GM18870 (cell line): Measurements from ENCODE around the gene ATP8A2.
"Not testable (repeated sequence)": the region's sequence is repeated elsewhere in the genome, so short reads cannot be mapped to it uniquely, and the experiment has no call there.

Experiments
- ATAC-seq: cut with Tn5 transposase; IDR thresholded peaks from one replicate; pipeline ENCODE4 v1.9.1; 2021; ENCODE audit warnings: moderate library complexity; ENCODE audit not compliant: unreplicated experiment

ATP8A2 gene

GRCh38 chr13:25457566-25457965 is 85.8 kb downstream of the ATP8A2 start:
- no peak for ATAC-seq

DNA sequence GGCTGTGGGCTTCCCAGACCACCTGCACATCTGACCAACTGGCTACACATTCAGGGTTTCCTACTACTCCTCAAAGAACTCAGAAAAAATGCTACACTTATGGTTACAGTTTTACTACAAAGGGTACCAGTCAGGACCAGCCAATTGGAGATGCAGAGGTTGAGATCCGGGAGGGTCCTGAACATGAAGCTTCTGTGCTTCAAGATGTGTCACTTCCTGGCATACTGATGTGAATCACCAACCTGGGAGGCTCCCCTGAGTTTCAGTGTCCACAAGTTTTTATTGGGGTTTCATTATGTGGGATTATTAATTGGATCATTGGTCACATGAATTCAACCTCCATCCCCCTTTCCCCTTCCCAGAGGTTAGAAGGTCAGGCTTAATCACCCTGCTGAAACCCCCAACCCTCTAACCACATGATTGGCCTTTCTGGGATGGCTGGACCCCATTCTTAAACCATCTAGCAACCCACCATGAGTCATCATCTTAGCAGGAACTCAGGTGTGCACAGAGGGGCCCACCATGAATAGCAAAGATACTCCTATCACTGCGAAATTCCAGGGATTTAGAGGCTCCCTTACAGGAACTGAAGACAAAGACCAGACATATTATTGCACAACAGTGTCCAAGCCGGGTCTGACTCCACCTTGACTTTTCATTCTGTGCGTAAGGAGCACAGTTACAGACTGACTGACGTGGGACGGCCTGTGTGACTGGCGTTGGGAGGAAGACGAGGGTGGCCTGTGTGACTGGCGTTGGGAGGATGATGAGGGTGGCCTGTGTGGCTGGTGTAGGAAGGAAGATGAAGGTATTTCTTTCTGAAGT is 90.7 kb downstream of the ATP8A2 start:
- no peak for ATAC-seq

DNA sequence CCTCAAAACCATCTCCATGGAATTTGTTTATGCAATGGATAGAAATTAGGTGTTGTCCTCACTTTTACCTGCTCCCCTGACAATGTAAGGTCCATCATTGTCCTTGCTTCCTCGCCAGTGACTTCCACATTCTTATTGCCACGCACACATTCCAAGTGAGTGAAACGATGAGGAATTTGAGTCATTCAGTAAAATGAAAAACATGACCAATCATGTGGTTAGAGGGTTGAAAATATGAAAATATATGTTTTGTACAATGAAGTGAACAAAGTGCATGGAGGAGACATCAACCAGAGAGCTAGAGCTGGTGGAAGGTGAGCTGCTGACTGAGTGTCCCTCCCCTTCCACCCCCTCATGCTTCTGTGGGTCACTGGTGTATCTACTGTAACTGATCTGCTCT is 91.7 kb downstream of the ATP8A2 start:
- ATAC-seq, result no peak

GRCh38 chr13:25466880-25467279 is 95.1 kb downstream of the ATP8A2 start:
- no peak for ATAC-seq

DNA sequence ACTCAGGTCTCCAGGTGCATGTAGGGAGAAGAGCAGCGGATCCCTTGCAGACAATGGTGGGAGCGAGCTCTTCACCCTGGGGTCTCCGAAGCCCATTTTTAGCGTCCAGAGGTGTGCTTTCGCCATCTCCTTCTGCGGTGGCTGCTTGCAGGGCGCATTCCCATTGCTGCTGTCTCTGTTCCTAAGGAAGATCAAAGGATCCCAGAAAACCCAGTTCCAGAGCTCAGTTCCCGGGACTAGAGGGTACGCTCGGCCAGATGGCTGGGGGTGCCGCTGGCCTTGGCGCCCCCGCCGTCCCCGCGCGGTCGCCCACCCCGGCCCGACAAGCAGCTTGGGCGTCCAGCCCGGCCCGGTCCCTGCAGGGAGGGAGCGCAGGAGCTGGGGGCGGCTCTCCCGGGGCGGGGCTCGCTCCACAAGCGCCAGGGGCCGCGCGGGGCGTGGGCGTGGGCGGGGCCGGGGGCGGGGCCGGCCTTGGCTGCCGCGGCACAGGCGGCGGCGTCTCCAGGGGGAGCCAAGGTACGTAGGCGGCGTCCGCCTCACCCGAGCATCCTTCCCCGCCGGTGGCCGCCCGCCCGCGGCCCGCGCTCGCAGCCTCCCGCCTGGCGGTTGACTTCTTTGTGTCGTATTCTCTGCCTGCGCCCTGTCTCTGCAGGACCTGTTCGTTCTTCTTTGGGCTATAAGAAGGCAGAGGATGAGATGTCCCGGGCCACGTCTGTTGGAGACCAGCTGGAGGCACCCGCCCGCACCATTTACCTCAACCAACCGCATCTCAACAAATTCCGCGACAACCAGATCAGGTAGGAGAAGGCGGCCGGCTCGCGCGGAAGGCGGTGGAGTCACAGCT is 96.8 kb downstream of the ATP8A2 start:
- ATAC-seq, result no peak

DNA sequence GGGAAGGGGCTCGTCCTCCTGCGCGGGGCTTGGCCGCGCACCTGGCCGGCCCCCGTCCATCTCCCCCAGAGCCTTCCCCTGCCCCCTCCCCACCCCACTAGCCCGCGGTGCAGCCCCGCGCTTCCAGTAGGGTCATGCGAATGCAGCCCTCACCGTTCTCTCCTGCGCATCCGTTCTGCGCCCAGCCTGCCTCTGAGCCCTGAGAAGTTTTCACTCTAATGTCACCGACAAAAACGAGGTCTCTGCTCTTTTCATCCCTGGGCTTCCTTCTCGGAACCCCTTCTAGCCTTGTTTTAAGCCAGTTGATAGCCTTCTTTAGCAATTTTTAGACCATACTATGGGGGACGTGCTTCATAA is 97.4 kb downstream of the ATP8A2 start:
- no peak for ATAC-seq

- ATAC-seq, result no peak
Observed at GRCh38 chr13:25473864-25474263, 102.1 kb downstream of the ATP8A2 start.

DNA sequence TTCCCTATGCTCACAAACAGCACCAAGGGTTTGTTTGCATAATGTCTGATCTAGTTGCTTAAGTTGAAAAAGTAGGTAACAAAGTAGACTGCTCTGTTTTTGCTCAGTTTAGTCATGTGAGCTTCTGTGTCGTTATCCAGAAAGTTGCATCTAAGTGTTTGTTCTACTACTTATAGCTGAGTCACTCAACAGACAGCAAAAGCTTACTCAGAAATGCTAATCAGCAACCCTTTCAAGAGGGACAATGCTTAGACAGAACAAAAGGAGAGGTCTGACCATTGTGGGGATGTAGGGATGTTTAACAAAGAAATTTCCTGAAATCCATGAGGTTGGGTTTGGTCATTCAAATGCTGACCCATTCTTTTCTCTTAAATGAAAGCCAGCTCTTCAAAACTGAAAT is 106.4 kb downstream of the ATP8A2 start:
- no peak for ATAC-seq

GRCh38 chr13:25489238-25489637 is 117.5 kb downstream of the ATP8A2 start:
- no peak for ATAC-seq

GRCh38 chr13:25490236-25490635 is 118.5 kb downstream of the ATP8A2 start:
- no peak for ATAC-seq

DNA sequence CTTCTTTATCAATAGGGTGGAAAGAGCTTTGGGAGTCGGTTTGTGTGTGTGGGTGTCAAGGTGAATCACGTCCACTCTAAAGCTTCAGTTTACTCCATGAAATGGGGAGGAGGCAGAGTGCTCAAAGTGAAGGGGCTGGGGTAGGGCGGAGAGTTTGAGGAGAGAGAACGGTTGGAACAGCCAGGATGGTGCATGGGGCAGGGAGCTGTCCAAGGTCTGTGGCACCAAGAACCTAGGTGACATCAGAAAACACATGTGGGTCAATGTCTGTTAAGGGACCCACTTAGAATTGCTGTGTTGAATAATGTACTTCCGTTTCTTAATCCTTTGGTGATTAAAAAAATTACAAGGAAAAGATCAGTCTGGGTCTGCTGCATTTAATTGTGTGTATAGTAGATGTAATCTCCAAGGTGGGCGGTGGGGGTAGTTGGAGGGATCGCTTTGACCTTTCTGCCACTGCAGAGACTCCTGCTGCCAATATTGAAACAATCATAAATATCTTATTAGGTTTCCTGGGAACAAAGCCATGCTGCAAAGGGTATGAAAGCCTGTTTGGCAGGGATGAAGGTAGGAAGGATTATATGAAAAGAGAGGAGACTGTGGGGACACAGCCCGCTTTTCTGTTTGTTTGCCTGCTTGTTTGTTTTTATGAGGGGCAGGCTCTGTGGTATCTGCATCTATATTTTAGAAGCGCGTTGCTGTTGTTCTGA is 122.3 kb downstream of the ATP8A2 start:
- ATAC-seq, result no peak

- no peak for ATAC-seq
Observed at GRCh38 chr13:25494698-25495411, 123.1 kb downstream of the ATP8A2 start.

DNA sequence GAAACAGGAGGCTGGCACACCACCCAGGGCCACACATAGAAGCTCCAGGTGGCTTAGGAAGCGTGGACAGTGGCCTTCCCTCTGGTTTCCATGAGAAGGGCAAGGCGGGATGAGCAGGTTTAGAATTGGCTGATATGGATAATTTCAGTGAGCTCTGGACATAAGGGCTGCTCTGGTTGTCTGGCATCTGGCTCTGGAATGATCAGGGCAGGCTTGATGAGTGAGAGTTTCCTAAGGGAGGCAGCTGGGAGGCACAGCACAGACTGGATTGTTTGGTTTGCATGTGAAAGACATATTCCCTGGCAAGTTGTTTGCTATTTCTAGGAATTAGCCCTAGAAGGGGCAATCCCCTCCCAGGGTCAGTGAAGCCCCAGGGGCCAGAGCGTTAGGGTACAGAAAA is 129.5 kb downstream of the ATP8A2 start:
- no peak for ATAC-seq

DNA sequence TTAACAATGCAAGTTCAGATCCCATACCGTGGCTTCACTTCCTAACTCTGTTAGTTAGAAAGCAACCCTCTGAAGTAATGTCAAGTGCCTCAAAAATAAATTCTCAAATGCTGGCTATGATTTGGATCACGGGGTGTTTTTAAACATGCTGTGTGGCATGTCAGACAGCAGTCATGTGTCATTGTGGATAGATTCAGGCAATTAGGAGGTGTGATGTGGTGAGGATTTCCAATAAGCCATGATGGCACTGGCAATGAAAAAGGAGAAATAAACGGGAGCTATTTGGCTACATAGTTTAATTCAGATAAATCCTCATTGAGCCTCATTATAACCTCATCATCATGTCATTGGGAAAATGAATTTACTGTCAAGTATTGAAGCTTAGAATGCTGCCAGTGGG is 130.3 kb downstream of the ATP8A2 start:
- ATAC-seq, result no peak

DNA sequence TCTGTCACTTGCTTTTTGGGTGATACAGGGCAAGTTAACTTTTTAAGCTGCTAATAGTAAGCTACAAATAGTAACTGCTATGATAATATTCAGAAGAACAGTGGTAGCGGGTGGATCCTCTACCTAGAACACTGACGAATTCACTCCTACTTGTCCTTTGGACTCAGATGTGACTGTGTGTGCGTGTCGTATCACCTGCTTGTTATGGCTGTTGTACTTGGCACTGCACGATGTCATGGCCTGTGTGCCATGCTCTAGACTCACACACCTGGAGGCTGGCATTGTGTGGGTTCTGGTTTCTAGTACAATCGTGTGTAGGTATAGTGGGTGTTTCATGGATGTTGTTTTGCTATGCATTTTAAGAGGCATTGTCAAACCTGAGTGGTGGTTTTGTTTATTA is 130.8 kb downstream of the ATP8A2 start:
- ATAC-seq, result no peak

GRCh38 chr13:25503856-25504255 is 132.1 kb downstream of the ATP8A2 start:
- ATAC-seq, result no peak

- no peak for ATAC-seq
Observed at GRCh38 chr13:25507841-25508240, 136.1 kb downstream of the ATP8A2 start.

- not testable (repeated sequence) for ATAC-seq
Observed at GRCh38 chr13:25513060-25513459, 141.3 kb downstream of the ATP8A2 start.

- no peak for ATAC-seq
Observed at GRCh38 chr13:25518441-25518840, 146.7 kb downstream of the ATP8A2 start.

- no peak for ATAC-seq
Observed at GRCh38 chr13:25525884-25526283, 154.1 kb downstream of the ATP8A2 start.

DNA sequence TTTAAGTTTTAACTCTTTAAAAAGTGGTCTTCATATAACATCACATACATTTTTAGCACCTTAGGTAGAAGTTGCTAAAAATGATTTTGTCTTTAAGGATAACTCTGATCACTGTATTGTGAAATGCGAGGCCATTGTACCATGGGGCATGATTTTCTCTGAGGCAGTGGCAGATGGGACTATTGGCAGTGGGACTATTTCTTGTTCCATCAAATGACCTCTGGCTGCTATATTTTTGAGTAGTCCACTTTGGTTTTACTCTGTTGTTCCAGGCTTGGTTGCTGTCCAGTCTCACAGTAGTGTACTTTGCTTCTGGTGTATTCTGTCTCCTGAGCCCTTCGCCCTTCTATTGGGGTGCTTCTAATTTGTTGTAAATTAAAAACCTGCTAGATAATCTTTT is 156.5 kb downstream of the ATP8A2 start:
- no peak for ATAC-seq
